A172 (cell line): ENCODE measurements around the gene CHL1. TPM values are rescaled to one million over a fixed set of nuclear protein-coding genes. Genes with fewer than 3 reads are reported as not detected.

Source experiments
- DNase-seq: peaks from one replicate; pipeline ENCODE4 v3.0.0-alpha.2; 2015; ENCODE audit warnings: low spot score
- total RNA-seq: library from RNA; depleted of rRNA; stranded (reverse); fragments of >200 nt; shearing (Covaris generic); gene quantifications from 2 replicates; pipeline ENCODE4 v1.2.3, GENCODE V29; 2014; rRNA removed

The CHL1 gene
- total RNA-seq, result not detected in 2 replicates

- DNase-seq, result no peak
These were observed at the start of gene CHL1 for GRCh38 chr3:196311-197148. TSS of gene CHL1 (plus strand) at chr3:196763. CDS start at chr3:319777, 123,014 bp downstream.

GRCh38 chr3:151614-152189 lies 44.9 kb upstream of the CHL1 start:
- no peak for DNase-seq

GRCh38 chr3:159974-160373 lies 36.6 kb upstream of the CHL1 start:
- DNase-seq, result no peak

- no peak for DNase-seq
These were observed 30.5 kb upstream of the CHL1 start for GRCh38 chr3:166071-166470.

GRCh38 chr3:166799-167198 lies 29.8 kb upstream of the CHL1 start:
- no peak for DNase-seq

- DNase-seq, result no peak
These were observed 22.7 kb upstream of the CHL1 start for GRCh38 chr3:173886-174285.

- no peak for DNase-seq
These were observed 11.6 kb upstream of the CHL1 start for GRCh38 chr3:184976-185375.

- no peak for DNase-seq
These were observed 4.2 kb upstream of the CHL1 start for GRCh38 chr3:192215-192929.

- no peak for DNase-seq
These were observed 2.6 kb upstream of the CHL1 start for GRCh38 chr3:194001-194400.

GRCh38 chr3:194421-194820 lies 2.1 kb upstream of the CHL1 start:
- DNase-seq, result no peak

- DNase-seq, result no peak
These were observed 897 bp upstream of the CHL1 start for GRCh38 chr3:195666-196065.

GRCh38 chr3:197149-197827 lies 725 bp downstream of the CHL1 start:
- DNase-seq, result no peak

GRCh38 chr3:197828-198491 lies 1.4 kb downstream of the CHL1 start:
- DNase-seq, result no peak

- no peak for DNase-seq
These were observed 3.3 kb downstream of the CHL1 start for GRCh38 chr3:199835-200234.

GRCh38 chr3:200758-201325 lies 4.3 kb downstream of the CHL1 start:
- no peak for DNase-seq

GRCh38 chr3:204102-204501 lies 7.5 kb downstream of the CHL1 start:
- no peak for DNase-seq

- no peak for DNase-seq
These were observed 11.4 kb downstream of the CHL1 start for GRCh38 chr3:207973-208372.

GRCh38 chr3:210669-211068 lies 14.1 kb downstream of the CHL1 start:
- DNase-seq, result no peak

GRCh38 chr3:212432-212831 lies 15.9 kb downstream of the CHL1 start:
- DNase-seq, result no peak

GRCh38 chr3:217099-217813 lies 20.7 kb downstream of the CHL1 start:
- no peak for DNase-seq

- DNase-seq, result no peak
These were observed 21.4 kb downstream of the CHL1 start for GRCh38 chr3:217948-218347.
